CD14-positive monocyte (primary cell): ENCODE data around the gene CDH16. TPM values are rescaled to one million over a fixed set of nuclear protein-coding genes. Genes with fewer than 3 reads are reported as not detected.

Source experiments
- DNase-seq, 3 donors: peaks; one replicate each; pipeline ENCODE4 v3.0.0-alpha.2; 2011 to 2022
- H2AFZ ChIP-seq: 2 replicates; pipeline ENCODE4 v1.6.0; 2012; ENCODE audit warnings: mild to moderate bottlenecking, low read depth, low read length, inconsistent platforms; ENCODE audit not compliant: insufficient read depth, poor library complexity, severe bottlenecking
- H3K27ac ChIP-seq, 2 donors: 1 replicate in 1 of 2; 2 replicates in 1 of 2; pipeline ENCODE4 v1.5.1; 2012 to 2013; ENCODE audit warnings: low read length in 2 of 2, control low read depth in 1 of 2, inconsistent platforms in 1 of 2, low read depth in 1 of 2, mild to moderate bottlenecking in 1 of 2
- H3K27me3 ChIP-seq, 2 donors: one replicate each; pipeline versions ENCODE4 v1.6.0 to v1.6.1; 2011 to 2013; ENCODE audit warnings: low read length in 2 of 2; ENCODE audit not compliant: control insufficient read depth in 2 of 2, insufficient read depth in 2 of 2
- H3K36me3 ChIP-seq, 2 donors: replicated peaks in 1 of 2; 1 replicate in 1 of 2; 2 replicates in 1 of 2; pipeline versions ENCODE4 v1.5.1 to v1.6.1; 2012 to 2013; ENCODE audit warnings: low read length in 2 of 2, control low read depth in 1 of 2, inconsistent platforms in 1 of 2, mild to moderate bottlenecking in 1 of 2; ENCODE audit not compliant: insufficient read depth in 2 of 2, control insufficient read depth in 1 of 2
- H3K4me1 ChIP-seq, 2 donors: 1 replicate in 1 of 2; 2 replicates in 1 of 2; pipeline versions ENCODE4 v1.5.1 to v1.6.1; 2012 to 2013; ENCODE audit warnings: low read length in 2 of 2, control low read depth in 1 of 2, inconsistent platforms in 1 of 2, mild to moderate bottlenecking in 1 of 2, moderate library complexity in 1 of 2; ENCODE audit not compliant: insufficient read depth in 2 of 2, control insufficient read depth in 1 of 2
- H3K4me2 ChIP-seq: replicated peaks from 2 replicates; pipeline ENCODE3; 2012; ENCODE audit warnings: low read length, moderate library complexity, mild to moderate bottlenecking; ENCODE audit not compliant: poor library complexity, severe bottlenecking; ENCODE audit errors: extremely low read depth
- H3K4me3 ChIP-seq, 3 experiments: fragments of 200-600 bp in 1 of 3; sonication (generic) in 1 of 3; replicated peaks in 1 of 3; 1 replicate in 2 of 3; 2 replicates in 1 of 3; pipeline ENCODE4 v1.5.1; 2011 to 2013; ENCODE audit warnings: low read length in 3 of 3, mild to moderate bottlenecking in 3 of 3, control low read depth in 2 of 3, low read depth in 2 of 3, inconsistent platforms in 1 of 3, moderate library complexity in 1 of 3
- H3K79me2 ChIP-seq: 2 replicates; pipeline ENCODE4 v1.6.0; 2012; ENCODE audit warnings: mild to moderate bottlenecking, control low read depth, inconsistent platforms, low read length, moderate library complexity; ENCODE audit not compliant: insufficient read depth
- H3K9ac ChIP-seq: 2 replicates; pipeline ENCODE4 v1.6.0; 2017; ENCODE audit warnings: low read length, mild to moderate bottlenecking; ENCODE audit not compliant: insufficient read depth, poor library complexity, severe bottlenecking
- H3K9me3 ChIP-seq, 2 donors: replicated peaks in 1 of 2; 1 replicate in 1 of 2; 2 replicates in 1 of 2; pipeline versions ENCODE4 v1.5.1 to v1.6.1; 2012 to 2013; ENCODE audit warnings: low read length in 2 of 2, control low read depth in 1 of 2; ENCODE audit not compliant: control insufficient read depth in 1 of 2, insufficient read depth in 1 of 2
- H4K20me1 ChIP-seq: 2 replicates; pipeline ENCODE4 v1.6.0; 2012; ENCODE audit warnings: mild to moderate bottlenecking, low read length, control low read depth, moderate library complexity; ENCODE audit not compliant: insufficient read depth
- H3K27ac Mint-ChIP-seq, 7 donors: one replicate each; pipeline ENCODE4 v1.8.0; 2020; ENCODE audit warnings: mild to moderate bottlenecking in 7 of 7, mixed read lengths in 7 of 7, moderate library complexity in 6 of 7, inconsistent platforms in 2 of 7
- H3K27me3 Mint-ChIP-seq, 3 donors: one replicate each; pipeline ENCODE4 v1.8.0; 2021 to 2022; ENCODE audit warnings: low read depth in 3 of 3, mild to moderate bottlenecking in 3 of 3, mixed read lengths in 3 of 3, moderate library complexity in 3 of 3, inconsistent platforms in 1 of 3
- H3K36me3 Mint-ChIP-seq, 2 donors: one replicate each; pipeline ENCODE4 v1.8.0; 2020; ENCODE audit warnings: mixed read lengths in 2 of 2, inconsistent platforms in 1 of 2, mild to moderate bottlenecking in 1 of 2
- H3K4me1 Mint-ChIP-seq: one replicate; pipeline ENCODE4 v1.8.0; 2020; ENCODE audit warnings: mild to moderate bottlenecking, mixed read lengths
- H3K4me3 Mint-ChIP-seq, 2 donors: one replicate each; pipeline ENCODE4 v1.8.0; 2020; ENCODE audit warnings: mild to moderate bottlenecking in 2 of 2, mixed read lengths in 2 of 2, moderate library complexity in 1 of 2
- H3K9me3 Mint-ChIP-seq, 7 donors: one replicate each; pipeline ENCODE4 v1.8.0; 2020 to 2022; ENCODE audit warnings: mixed read lengths in 7 of 7, mild to moderate bottlenecking in 6 of 7, moderate library complexity in 6 of 7, inconsistent platforms in 2 of 7
- CTCF ChIP-seq: fragments of 200-600 bp; IDR thresholded peaks from one replicate; pipeline ENCODE4 v1.8.0; 2022; ENCODE audit warnings: antibody characterized with exemption, mild to moderate bottlenecking
- WGBS: methylation state at CpG from one replicate; pipeline ENCODE4 v1.1.5; 2013; ENCODE audit warnings: missing lambda C conversion rate; ENCODE audit not compliant: insufficient coverage; 5-methylcytosine and 5-hydroxymethylcytosine counted together
- intact Hi-C, 2 donors: fragments of 100-400 bp; cut with micrococcal nuclease; formaldehyde crosslinking; loops; one replicate each; pipeline versions ENCODE4 v1.15.0 to v1.15.1; 2023
- polyA plus RNA-seq, 3 donors: library from polyadenylated mRNA; depleted of rRNA in 1 of 3; unstranded in 2 of 3; stranded (reverse) in 1 of 3; fragments of 300-500 nt in 2 of 3; fragments of >200 nt in 1 of 3; fragmentation: Illumina TruSeq in 2 of 3; gene quantifications; 1 replicate in 2 of 3; 2 replicates in 1 of 3; pipeline ENCODE4 v1.2.3, GENCODE V29; 2012 to 2021

Gene CDH16
- polyA plus RNA-seq, 3 donors: not detected

- peaks cover 27% of the 10 kb centered on the region for H4K20me1 ChIP-seq
- no peak overlapping the region for H3K27ac ChIP-seq
- peaks cover 0 to 2% (median 0%) of the 10 kb centered on the region in 7 donors for H3K9me3 Mint-ChIP-seq
- H3K79me2 ChIP-seq: peaks cover 44% of the 10 kb centered on the region
- no peak overlapping the region for H2AFZ ChIP-seq
- H3K27me3 Mint-ChIP-seq: peaks cover 0 to 10% (median 4%) of the 10 kb centered on the region in 3 donors
- peaks cover 28 to 42% of the 10 kb centered on the region in 2 donors for H3K4me1 ChIP-seq
- no peak overlapping the region for H3K4me3 Mint-ChIP-seq
- H3K4me1 Mint-ChIP-seq: peaks cover 54% of the 10 kb centered on the region
- no peak overlapping the region for H3K4me3 ChIP-seq
- intact Hi-C loops: loop anchor here in 1 of 2 donors (5.0 kb wide), 1 partner anchor 35 kb away; no protein-coding TSS in a partner anchor
- peak overlapping the region in 2 of 7 donors; percentile 9 to 26 for H3K27ac Mint-ChIP-seq
- peaks cover 0 to 3% of the 10 kb centered on the region in 2 donors for H3K27me3 ChIP-seq
- no peak overlapping the region for H3K9ac ChIP-seq
- WGBS: 100% methylated on average over 4 of the region's 4 CpGs
- H3K4me2 ChIP-seq: no peak overlapping the region
- H3K36me3 Mint-ChIP-seq: peaks cover 27 to 41% of the 10 kb centered on the region in 2 donors
- peaks cover 5 to 18% of the 10 kb centered on the region in 2 donors for H3K36me3 ChIP-seq
- no peak for TF ChIP-seq CTCF
- no peak for DNase-seq
- no peaks in the 10 kb centered on the region for H3K9me3 ChIP-seq
Measured at GRCh38 chr16:66932076-66932475, 13.4 kb upstream of the CDH16 start.

GRCh38 chr16:66931665-66932064, 13.0 kb upstream of the CDH16 start:
- peaks cover 25 to 39% of the 10 kb centered on the region in 2 donors for H3K36me3 Mint-ChIP-seq
- H4K20me1 ChIP-seq: peaks cover 22% of the 10 kb centered on the region
- DNase-seq: no peak
- H3K27ac ChIP-seq: no peak overlapping the region
- no peak overlapping the region for H3K27ac Mint-ChIP-seq
- H3K4me1 ChIP-seq: peaks cover 32 to 42% of the 10 kb centered on the region in 2 donors
- no peak overlapping the region for H3K9ac ChIP-seq
- no peaks in the 10 kb centered on the region for H3K9me3 ChIP-seq
- H3K4me2 ChIP-seq: no peak overlapping the region
- peaks cover 0 to 8% of the 10 kb centered on the region in 2 donors for H3K27me3 ChIP-seq
- peaks cover 41% of the 10 kb centered on the region for H3K79me2 ChIP-seq
- WGBS: no CpG with 5 or more reads among the region's 2 CpGs
- peaks cover 0 to 2% (median 0%) of the 10 kb centered on the region in 7 donors for H3K9me3 Mint-ChIP-seq
- intact Hi-C loops: loop anchor here in 1 of 2 donors (5.0 kb wide), 1 partner anchor 34 kb away; no protein-coding TSS in a partner anchor
- H3K27me3 Mint-ChIP-seq: peaks cover 0 to 14% (median 8%) of the 10 kb centered on the region in 3 donors
- no peak for TF ChIP-seq CTCF
- peaks cover 54% of the 10 kb centered on the region for H3K4me1 Mint-ChIP-seq
- no peak overlapping the region for H2AFZ ChIP-seq
- H3K4me3 ChIP-seq: no peak overlapping the region
- peaks cover 5 to 17% of the 10 kb centered on the region in 2 donors for H3K36me3 ChIP-seq
- no peak overlapping the region for H3K4me3 Mint-ChIP-seq
